Measurements from ENCODE around the gene ESRRG.

DNA sequence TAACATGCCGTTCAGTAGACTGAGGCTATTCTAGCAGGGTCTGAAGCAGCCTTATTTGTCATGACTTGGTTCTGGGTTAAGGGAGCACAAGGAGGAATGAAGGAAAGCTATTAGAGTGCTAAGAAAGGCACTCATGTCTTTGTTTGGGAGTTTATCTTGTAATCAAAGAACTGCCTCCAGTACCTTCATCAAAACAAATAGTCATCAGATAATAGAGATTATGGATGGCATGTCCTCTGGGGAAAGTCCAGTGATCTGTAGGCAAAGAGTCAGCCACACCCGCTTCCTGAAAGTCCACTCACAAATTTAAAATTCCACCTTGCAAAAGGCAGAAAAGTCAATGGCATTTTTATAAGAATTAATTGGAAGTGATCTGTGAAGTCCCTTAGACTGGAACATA, 56.8 kb downstream of the ESRRG start:
- TF ChIP-seq, protein P1, sequence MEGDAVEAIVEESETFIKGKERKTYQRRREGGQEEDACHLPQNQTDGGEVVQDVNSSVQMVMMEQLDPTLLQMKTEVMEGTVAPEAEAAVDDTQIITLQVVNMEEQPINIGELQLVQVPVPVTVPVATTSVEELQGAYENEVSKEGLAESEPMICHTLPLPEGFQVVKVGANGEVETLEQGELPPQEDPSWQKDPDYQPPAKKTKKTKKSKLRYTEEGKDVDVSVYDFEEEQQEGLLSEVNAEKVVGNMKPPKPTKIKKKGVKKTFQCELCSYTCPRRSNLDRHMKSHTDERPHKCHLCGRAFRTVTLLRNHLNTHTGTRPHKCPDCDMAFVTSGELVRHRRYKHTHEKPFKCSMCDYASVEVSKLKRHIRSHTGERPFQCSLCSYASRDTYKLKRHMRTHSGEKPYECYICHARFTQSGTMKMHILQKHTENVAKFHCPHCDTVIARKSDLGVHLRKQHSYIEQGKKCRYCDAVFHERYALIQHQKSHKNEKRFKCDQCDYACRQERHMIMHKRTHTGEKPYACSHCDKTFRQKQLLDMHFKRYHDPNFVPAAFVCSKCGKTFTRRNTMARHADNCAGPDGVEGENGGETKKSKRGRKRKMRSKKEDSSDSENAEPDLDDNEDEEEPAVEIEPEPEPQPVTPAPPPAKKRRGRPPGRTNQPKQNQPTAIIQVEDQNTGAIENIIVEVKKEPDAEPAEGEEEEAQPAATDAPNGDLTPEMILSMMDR (conservative IDR thresholded peaks at IDR 0.05; ENCODE audit: low read depth in 2 of 2): no peak
- TF ChIP-seq, protein P2, sequence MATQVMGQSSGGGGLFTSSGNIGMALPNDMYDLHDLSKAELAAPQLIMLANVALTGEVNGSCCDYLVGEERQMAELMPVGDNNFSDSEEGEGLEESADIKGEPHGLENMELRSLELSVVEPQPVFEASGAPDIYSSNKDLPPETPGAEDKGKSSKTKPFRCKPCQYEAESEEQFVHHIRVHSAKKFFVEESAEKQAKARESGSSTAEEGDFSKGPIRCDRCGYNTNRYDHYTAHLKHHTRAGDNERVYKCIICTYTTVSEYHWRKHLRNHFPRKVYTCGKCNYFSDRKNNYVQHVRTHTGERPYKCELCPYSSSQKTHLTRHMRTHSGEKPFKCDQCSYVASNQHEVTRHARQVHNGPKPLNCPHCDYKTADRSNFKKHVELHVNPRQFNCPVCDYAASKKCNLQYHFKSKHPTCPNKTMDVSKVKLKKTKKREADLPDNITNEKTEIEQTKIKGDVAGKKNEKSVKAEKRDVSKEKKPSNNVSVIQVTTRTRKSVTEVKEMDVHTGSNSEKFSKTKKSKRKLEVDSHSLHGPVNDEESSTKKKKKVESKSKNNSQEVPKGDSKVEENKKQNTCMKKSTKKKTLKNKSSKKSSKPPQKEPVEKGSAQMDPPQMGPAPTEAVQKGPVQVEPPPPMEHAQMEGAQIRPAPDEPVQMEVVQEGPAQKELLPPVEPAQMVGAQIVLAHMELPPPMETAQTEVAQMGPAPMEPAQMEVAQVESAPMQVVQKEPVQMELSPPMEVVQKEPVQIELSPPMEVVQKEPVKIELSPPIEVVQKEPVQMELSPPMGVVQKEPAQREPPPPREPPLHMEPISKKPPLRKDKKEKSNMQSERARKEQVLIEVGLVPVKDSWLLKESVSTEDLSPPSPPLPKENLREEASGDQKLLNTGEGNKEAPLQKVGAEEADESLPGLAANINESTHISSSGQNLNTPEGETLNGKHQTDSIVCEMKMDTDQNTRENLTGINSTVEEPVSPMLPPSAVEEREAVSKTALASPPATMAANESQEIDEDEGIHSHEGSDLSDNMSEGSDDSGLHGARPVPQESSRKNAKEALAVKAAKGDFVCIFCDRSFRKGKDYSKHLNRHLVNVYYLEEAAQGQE (IDR thresholded peaks at IDR 0.05; ENCODE audit: unreplicated experiment): no peak
- TF ChIP-seq EZH2 (IDR thresholded peaks at IDR 0.05; ENCODE audit: low read depth, unreplicated experiment): no peak
- no peak for TF ChIP-seq EZH2phosphoT487 (IDR thresholded peaks at IDR 0.05; ENCODE audit: unreplicated experiment)
- TF ChIP-seq JUNB (IDR thresholded peaks at IDR 0.05; ENCODE audit: unreplicated experiment): no peak
- TF ChIP-seq STAT1 (IDR thresholded peaks at IDR 0.05; ENCODE audit: unreplicated experiment): no peak

Measured in GM23338 (cell line).